Ectodermal cell (in vitro differentiated cells): ENCODE results near the gene SMTNL2.

Experiments
- H3K27ac ChIP-seq: 2 replicates; pipeline ENCODE4 v1.7.0; 2013; ENCODE audit warnings: mild to moderate bottlenecking, low read depth, low read length; ENCODE audit not compliant: insufficient read depth, poor library complexity, severe bottlenecking
- H3K27me3 ChIP-seq: 2 replicates; pipeline ENCODE4 v1.7.0; 2013; ENCODE audit warnings: mild to moderate bottlenecking, low read length; ENCODE audit not compliant: insufficient read depth, control insufficient read depth, poor library complexity, severe bottlenecking
- H3K36me3 ChIP-seq: one replicate; pipeline ENCODE4 v1.7.0; 2013; ENCODE audit warnings: low read length; ENCODE audit not compliant: control insufficient read depth, insufficient read depth
- H3K4me1 ChIP-seq: one replicate; pipeline ENCODE4 v1.7.0; 2013; ENCODE audit warnings: low read length; ENCODE audit not compliant: control insufficient read depth, insufficient read depth
- H3K4me3 ChIP-seq: 2 replicates; pipeline ENCODE4 v1.7.0; 2013; ENCODE audit warnings: low read depth, low read length, control low read depth; ENCODE audit not compliant: insufficient read depth
- H3K9me3 ChIP-seq: 2 replicates; pipeline ENCODE4 v1.7.0; 2013; ENCODE audit warnings: mild to moderate bottlenecking, low read length, moderate library complexity; ENCODE audit not compliant: control insufficient read depth
- WGBS, 2 experiments: methylation state at CpG; one replicate each; pipeline ENCODE4 v1.1.7; 2013; ENCODE audit warnings: missing lambda C conversion rate in 2 of 2; 5-methylcytosine and 5-hydroxymethylcytosine counted together

Gene SMTNL2

DNA sequence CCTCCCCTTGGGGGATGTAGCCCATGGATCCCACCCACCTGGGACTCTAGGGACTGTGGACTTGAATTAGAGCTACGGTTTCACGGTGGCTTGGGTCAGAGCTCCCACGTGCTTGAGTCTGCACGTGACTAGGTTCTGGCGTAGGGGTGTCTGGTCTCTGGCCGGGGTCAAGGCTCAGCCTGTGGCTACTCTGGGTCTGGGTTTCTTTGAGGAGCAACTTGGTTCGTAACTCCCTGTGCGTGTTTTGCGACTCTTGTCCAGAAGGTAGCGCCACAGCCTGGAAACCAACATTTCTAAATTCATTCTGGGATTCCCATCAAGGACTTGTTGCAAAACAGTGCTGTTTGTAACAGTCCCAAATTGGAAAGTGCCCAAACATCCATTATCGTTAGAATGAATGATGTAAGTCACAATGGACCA is 23.5 kb upstream of the SMTNL2 start:
- Histone ChIP-seq H3K27me3 (peaks cover 1% of the 10 kb centered on the region), H3K4me3 (no peak overlapping the region), H3K4me1 (peaks cover 13% of the 10 kb centered on the region), H3K9me3 (no peaks in the 10 kb centered on the region), H3K27ac (no peak overlapping the region), H3K36me3 (no peaks in the 10 kb centered on the region)
- 83 to 84% methylated on average over 11 of the region's 11 CpGs for WGBS, 2 experiments

DNA sequence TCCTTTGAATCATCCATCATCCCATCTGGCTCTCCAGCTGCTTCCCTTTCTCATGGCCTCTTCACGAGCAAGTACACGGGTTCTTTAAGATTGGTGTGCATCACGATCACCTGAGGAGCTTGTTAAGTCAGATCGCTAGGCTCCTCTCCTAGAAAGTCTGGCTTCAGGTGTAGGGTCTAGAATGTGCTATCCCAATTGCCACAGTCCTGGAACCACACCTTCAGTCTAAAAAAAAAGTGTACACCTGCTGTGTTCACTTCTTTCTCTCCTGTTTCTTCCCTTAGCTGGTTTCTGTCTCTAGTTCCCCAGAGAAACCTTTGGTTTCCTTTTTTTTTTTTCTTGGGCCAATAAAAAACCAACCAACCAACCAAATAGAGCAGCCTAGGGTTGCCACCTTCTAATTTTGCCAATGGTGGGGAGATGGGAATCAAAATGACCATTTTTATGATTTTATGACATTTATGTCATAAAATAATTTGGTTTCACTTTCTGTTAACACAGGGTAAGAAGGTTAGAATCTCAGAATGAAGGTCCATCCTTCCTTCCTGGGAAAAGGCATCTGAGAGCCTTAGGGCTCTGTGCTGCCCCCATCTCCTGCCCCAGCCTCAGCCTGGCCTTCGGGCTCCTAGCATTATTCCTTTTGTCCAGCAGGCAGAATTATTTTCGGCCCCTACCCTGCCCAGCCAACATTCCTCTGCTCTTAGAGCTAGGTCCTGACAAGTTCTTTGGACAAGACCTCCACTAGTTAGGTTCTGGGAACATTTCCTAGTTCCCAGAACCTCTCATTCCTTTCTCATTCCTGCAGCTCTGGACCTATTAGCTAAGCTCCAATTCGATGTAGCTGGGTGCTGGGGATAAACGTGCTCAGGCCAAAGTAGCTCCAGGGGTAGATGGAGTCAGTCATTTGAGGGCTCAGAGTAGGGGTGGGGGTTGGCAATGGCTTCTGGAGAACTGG is 22.0 kb upstream of the SMTNL2 start:
- Histone ChIP-seq H3K9me3 (no peaks in the 10 kb centered on the region), H3K4me1 (peaks cover 9% of the 10 kb centered on the region), H3K27ac (no peak overlapping the region), H3K4me3 (no peak overlapping the region), H3K27me3 (peaks cover 5% of the 10 kb centered on the region), H3K36me3 (no peaks in the 10 kb centered on the region)
- WGBS, 2 experiments: 89 to 90% methylated on average over 8 of the region's 8 CpGs

DNA sequence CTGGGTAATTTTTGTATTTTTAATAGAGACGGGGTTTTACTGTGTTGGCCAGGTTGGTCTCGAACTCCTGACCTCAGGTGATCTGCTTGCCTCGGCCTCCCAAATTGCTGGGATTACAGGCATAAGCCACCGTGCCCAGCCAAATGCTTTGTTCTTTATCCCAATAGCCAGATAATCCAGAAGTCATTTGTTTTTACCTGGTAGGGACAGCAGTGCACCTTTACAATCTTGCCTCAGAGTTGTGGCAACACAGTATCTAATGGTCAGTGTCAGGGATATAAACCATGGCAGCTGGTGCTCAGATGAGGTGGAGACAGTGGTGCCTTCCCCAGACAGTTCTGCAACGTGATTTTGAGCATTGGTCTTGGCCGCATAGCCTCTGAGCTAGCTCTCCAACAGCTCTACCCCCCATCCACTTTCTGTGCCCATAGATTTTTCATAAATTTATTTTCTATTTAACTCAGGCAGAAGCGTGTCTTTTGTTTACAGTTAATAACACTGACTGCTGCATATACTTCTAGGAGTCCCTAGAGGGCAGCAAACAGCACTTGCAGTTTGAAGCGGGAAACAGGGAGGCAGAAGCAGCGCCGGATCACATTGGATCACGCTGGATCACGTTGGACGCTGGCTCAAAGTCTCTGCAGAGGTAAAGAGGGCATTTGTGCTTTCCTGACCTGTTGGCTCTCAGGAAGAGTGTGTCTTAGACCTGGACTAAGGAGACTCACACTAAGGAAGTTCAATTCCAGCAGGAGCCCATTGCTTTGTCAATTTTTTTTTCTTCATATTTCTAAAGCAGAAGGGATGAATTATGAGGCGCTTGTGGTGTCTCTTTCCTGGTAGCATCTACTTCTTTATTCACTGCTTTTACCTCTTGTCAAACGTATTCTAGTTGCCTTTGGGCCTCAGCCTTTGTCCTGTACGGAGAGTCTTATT is 18.9 kb upstream of the SMTNL2 start:
- 42 to 43% methylated on average over 16 of the region's 16 CpGs for WGBS, 2 experiments
- no peaks in the 10 kb centered on the region for H3K9me3 ChIP-seq
- peaks cover 5% of the 10 kb centered on the region for H3K27me3 ChIP-seq
- no peak overlapping the region for H3K27ac ChIP-seq
- H3K4me1 ChIP-seq: no peaks in the 10 kb centered on the region
- no peaks in the 10 kb centered on the region for H3K36me3 ChIP-seq
- H3K4me3 ChIP-seq: no peak overlapping the region

DNA sequence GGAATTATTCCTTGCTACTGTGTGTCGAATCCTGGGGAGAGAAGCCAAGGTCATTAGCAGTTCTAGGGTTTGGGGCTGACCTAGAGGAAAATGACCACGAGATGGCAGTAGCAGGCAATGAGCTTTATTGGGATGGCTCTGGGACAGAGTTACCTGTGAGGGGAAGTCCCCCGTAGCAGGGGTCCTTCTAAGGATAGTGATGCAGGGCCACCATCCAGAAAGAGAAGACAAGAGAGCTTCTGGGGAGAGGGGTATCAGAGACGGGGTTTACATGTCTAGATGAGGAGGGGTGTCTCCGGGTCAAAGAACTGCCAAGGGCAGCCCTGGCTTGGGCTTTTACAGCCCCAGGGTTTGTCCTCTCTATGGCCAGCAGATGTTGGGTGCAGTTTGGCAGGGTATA is 17.5 kb upstream of the SMTNL2 start:
- no peaks in the 10 kb centered on the region for H3K36me3 ChIP-seq
- H3K9me3 ChIP-seq: no peaks in the 10 kb centered on the region
- H3K4me1 ChIP-seq: no peaks in the 10 kb centered on the region
- 27 to 28% methylated on average over 5 of the region's 5 CpGs for WGBS, 2 experiments
- peaks cover 5% of the 10 kb centered on the region for H3K27me3 ChIP-seq
- no peak overlapping the region for H3K27ac ChIP-seq
- H3K4me3 ChIP-seq: no peak overlapping the region

DNA sequence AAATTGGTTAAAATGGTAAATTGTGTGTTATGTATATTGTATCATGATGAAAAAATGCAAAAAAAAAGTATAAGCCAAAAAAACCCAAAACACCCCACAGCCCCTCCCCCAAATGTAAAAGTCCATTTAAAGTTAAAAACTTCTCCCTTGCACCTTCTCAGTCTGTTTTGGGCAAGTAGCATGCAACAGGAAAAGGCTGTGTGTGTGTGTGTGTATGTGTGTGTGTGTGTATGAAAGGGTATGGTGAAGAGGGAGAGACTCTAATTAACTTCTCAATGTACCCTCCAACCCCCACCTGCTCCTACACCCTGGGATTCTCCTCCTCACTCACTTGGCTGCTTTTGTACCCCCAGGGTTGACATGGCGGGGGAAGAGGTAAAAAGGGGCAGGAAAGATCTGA is 14.7 kb upstream of the SMTNL2 start:
- Histone ChIP-seq H3K27ac (no peak overlapping the region), H3K27me3 (peaks cover 5% of the 10 kb centered on the region), H3K36me3 (no peaks in the 10 kb centered on the region), H3K4me3 (no peak overlapping the region), H3K4me1 (no peaks in the 10 kb centered on the region), H3K9me3 (no peaks in the 10 kb centered on the region)
- WGBS, 2 experiments: 0% methylated on average over 1 of the region's 1 CpG

DNA sequence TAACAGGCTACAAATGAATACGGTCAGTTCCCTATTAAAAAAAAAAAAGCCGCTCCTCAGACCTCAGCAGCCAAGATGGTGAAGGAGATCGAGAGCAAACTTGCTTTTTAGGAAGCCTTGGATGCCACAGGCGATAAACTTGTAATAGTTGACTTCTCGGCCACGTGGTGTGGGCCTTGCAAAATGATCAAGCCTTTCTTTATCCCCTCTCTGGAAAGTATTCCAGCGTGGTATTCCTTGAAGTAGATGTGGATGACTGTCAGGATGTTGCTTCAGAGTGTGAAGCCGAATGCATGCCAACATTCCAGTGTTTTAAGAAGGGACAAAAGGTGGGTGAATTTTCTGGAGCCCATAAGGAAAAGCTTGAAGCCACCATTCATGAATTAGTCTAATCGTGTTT is 12.2 kb upstream of the SMTNL2 start:
- Histone ChIP-seq H3K9me3 (no peaks in the 10 kb centered on the region), H3K4me3 (no peak overlapping the region), H3K27me3 (no peaks in the 10 kb centered on the region), H3K36me3 (no peaks in the 10 kb centered on the region), H3K4me1 (peaks cover 15% of the 10 kb centered on the region), H3K27ac (no peak overlapping the region)
- WGBS, 2 experiments: 91 to 94% methylated on average over 9 of the region's 9 CpGs

DNA sequence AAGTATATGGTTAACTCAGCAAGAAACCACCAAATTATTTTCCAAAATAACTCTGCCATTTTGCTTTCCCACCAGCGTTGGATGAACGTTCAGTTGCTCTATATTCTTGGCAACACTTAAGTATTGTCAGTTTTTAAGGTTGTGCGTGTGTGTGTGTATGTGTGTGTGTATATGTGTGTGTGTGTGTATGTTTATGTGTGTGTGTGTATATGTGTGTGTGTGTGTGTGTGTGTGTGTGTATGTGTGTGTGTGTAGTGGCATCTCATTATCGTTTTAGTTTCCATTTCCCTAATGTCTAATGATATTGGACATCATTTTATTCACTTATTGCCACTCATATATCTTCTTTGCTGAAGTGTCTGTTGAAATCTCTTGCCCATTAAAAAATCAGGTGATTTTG is 11.2 kb upstream of the SMTNL2 start:
- WGBS, 2 experiments: 90 to 94% methylated on average over 3 of the region's 4 CpGs
- H3K4me1 ChIP-seq: peaks cover 19% of the 10 kb centered on the region
- H3K27me3 ChIP-seq: no peaks in the 10 kb centered on the region
- no peak overlapping the region for H3K27ac ChIP-seq
- no peak overlapping the region for H3K4me3 ChIP-seq
- no peaks in the 10 kb centered on the region for H3K9me3 ChIP-seq
- no peaks in the 10 kb centered on the region for H3K36me3 ChIP-seq

DNA sequence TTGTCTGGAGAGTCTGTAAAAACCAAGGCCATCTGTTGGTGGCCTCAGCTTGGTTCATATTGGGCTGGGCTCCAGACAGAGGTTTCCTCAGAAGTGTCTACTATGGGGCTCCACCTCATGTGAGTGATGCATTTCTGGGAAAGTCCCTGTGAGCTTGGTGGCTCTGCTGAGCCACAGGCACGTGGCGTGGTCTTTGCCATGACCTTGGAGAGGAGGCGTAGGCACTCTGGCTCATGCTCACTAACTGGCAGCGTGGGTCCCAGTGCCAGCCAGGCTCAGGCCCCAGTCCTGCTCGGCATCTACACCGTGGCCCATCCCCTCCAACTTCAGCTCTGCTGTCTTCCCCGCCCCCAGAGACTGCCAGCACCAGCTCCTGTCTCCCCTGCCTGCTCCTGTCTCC is 10.7 kb upstream of the SMTNL2 start:
- no peaks in the 10 kb centered on the region for H3K36me3 ChIP-seq
- H3K27me3 ChIP-seq: no peaks in the 10 kb centered on the region
- H3K27ac ChIP-seq: no peak overlapping the region
- WGBS, 2 experiments: 72 to 80% methylated on average over 7 of the region's 7 CpGs
- H3K9me3 ChIP-seq: no peaks in the 10 kb centered on the region
- H3K4me1 ChIP-seq: peaks cover 19% of the 10 kb centered on the region
- no peak overlapping the region for H3K4me3 ChIP-seq

DNA sequence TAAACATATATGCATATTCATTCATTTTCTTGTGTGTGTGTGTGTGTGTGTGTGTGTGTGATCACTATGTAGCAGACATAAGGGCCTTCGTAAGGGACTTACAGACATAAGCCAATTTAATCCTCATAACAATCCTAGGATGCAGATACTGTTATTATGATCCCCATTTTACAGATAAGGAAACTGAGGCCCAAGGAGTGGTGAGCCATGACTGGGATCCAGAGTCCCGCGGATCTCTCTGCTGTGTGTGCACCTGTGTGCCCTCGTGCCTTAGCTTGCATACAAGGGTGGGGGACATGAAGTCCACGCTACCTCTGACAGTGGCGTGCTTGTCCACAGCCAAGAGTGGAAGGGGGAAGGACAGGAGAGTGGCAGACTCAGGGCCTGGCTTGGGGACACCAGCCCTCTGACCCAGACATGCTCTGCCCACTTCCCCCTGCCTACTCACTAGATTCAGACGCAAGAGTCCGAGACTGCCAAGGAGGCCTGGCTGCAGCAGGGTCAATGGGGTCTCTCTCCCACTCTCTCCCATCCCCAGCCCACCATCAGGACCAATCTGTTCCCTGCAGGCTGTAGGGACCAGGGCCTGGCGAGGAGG is 9.8 kb upstream of the SMTNL2 start:
- WGBS, 2 experiments: 92 to 95% methylated on average over 9 of the region's 9 CpGs

DNA sequence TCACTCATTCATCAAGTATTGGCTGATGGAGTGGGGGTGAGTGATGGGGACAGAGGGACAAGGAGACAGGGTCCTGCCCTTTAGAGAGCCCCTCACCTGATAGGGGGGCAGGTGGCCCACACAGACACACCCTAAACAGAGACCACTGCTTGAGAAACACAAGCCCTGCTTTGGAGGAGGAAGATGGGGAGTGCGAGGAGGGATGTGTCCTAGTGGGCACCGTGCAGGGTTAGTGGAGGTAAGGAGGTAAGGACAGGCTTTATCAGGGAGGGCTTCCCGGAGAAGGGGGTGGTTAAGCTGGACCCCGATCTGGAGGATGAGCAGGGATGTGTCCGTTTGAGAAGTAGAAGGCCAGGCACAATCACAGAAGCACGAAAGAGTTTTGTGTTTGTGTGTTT is 8.2 kb upstream of the SMTNL2 start:
- no peak overlapping the region for H3K4me3 ChIP-seq
- no peak overlapping the region for H3K27ac ChIP-seq
- peaks cover 19% of the 10 kb centered on the region for H3K4me1 ChIP-seq
- H3K36me3 ChIP-seq: no peaks in the 10 kb centered on the region
- no peaks in the 10 kb centered on the region for H3K27me3 ChIP-seq
- no peaks in the 10 kb centered on the region for H3K9me3 ChIP-seq
- WGBS, 2 experiments: 54 to 57% methylated on average over 6 of the region's 6 CpGs

More for the DNA sequence above, 9.8 kb upstream of the SMTNL2 start:
- H3K27me3 ChIP-seq: no peaks in the 10 kb centered on the region
- no peak overlapping the region for H3K4me3 ChIP-seq
- no peaks in the 10 kb centered on the region for H3K9me3 ChIP-seq
- peaks cover 19% of the 10 kb centered on the region for H3K4me1 ChIP-seq
- H3K36me3 ChIP-seq: no peaks in the 10 kb centered on the region
- no peak overlapping the region for H3K27ac ChIP-seq
